GM04503 (cell line): ENCODE measurements around the gene GIGYF2.

ENCODE experiments used
- DNase-seq: peaks from one replicate; pipeline ENCODE4 v3.0.0-alpha.2; 2012; ENCODE audit warnings: low read depth

Gene GIGYF2

DNA sequence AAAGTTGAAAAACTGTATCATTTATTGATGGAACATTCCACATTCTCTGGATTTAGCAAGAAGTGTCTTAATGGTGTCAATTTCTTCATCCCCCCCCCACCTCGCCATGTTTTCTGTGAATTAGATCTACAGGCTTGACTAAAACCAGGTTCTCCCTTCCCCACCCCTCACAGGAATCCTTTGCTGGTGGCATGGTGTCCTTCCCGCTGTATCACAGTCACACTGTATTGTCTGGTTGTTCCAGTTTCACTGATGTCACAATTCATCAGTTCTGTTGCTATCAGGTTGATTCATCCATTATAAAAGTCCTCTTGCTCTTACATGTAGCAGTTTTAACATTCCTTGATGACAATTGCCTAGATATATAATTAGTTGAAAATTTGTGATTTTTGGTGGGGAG is 166.9 kb downstream of the GIGYF2 start:
- DNase-seq: no peak

DNA sequence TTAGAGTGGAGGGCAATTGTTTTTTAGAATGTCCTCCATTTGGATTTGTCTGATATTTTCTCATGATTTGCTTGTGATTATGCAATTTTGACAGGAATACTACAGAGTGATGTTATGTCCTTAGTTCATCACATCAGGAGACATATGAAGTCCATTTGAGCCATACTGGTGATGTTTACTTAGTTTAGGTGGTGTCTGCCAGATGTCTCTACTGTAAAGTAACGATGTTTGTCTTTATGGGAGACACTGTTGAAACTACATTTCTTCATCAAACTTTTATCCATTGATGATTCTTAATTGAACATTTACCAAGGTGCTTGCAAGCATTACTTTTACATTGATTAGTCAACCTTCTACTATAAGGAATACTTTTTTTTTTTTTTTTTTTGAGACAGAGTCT is 168.0 kb downstream of the GIGYF2 start:
- no peak for DNase-seq

DNA sequence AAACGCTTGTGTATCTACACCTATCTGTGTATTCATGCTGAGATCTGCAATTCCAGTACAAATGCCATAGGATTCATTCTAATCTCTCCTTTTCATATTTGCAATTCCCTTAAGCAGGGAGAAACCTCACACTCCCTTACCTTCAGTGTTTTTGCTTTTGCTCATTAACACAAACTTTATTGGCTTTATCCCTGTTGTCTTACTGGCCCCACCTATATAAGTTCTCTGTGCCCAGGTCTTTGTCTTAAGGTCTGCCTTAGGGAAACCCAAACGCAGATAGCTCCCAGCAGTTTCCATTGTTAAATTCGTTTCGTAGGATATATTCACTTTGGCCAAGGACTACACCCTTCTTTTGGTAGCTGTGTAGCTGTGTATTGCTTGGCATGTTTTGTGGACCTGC is 169.0 kb downstream of the GIGYF2 start:
- no peak for DNase-seq

DNA sequence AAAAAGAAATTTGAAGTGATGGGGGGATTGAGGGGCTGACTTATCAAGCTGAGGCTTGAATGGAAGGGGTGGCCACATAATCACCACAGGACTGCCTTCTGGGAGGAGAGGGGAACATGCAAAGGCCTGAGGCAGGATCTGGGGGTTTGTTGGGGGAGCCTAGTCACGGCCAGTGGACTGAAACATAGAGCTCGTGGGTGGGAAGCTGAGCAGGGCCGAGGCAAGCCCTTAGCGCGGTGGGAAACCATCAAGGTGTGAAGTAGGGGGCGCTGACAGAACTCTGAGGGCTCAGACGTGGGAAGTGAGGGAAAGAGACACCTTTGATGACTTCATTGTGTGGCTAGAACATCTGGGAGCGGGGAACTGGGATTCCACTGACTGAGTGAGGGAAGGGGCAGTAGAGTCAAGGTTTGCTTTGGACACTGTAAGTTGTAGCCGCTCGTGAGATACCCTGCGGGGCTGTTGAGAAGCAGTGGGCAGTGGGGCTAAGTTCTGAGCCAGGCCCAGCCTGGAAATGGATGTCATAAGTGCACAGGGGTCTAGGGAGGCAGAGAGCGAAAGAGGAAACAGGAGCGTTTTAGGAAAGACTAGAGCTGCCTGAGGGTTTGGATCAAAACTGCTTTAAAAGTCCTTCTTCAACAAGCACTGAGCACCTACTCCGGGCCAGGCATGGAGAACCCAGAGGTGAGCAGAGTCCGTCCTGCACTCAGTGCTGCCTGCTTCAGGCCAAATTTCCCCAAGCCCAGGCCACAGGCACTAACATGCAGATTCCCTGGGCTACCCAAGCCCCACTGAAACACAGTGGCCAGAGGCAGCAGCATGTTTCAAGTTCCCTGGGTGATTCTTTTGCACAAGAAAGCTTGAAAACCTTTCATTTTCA is 172.2 kb downstream of the GIGYF2 start:
- DNase-seq: no peak

DNA sequence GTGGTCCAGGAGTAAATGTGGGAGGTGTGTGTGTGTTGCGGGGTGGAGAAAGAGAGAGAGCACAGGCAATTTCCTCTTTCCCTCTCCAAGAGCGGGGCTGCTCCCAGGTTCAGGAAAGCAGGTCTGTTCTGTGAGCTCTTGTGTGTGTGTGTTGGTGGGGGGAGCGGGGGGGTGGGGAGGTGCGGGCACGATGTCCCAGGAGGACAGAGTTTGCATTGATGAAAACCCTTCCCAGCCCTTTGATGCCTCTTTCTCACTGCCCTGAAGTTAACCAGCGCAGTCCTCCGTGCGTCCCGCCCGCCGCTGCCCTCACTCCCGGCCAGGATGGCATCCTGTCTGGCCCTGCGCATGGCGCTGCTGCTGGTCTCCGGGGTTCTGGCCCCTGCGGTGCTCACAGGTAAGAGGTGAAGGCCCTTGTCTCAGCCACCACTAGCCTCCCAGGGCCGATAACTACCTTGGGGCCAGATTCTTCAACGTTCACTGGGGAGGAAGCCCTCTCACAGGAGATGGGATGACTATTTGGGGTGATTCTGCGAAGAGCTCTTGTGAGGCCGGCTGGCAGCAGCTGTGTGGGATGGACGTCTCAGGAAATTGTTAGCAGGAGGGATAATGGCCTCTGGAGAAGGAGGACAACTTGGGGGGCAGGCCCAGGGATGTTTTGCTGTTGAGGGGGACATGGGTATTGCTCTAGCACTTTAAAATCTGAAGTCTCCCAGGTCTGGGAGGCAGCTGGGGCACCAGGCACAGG is 173.1 kb downstream of the GIGYF2 start, which contains the start of gene SNORC:
TSS of gene SNORC (plus strand) at position 247 of the 748 bp plus-strand sequence. CDS start at position 325, 78 bp downstream.
- no peak for DNase-seq

DNA sequence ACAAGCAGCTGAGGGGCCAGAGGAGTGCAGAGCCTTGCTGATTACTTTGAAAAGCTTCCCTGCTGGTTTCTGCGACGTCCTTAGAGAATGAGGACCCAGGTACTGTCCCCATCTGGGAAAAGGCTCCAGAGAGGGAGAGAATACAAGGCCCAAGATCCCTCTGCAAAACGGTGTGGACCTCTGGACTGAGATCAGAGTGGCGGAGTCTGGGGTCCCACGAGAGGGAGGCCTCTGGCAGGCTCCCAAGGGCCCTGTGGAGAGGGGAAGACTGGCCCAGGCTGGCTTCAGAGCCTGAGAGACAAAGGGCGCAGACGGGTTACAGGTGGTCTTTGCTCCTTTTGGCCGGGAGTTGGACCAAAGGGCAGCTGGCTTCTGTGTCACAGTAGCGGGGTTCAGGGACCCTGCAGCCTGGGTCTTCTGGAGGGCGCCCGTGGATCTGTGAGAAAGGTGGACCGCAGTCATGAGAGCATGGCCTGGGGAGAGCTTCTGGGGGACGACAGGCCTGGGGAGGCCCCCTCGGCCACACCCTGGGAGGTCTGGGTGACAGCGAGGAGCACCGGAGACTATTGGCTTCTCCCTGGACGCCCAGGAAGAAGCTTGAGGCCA is 173.7 kb downstream of the GIGYF2 start:
- DNase-seq: no peak

DNA sequence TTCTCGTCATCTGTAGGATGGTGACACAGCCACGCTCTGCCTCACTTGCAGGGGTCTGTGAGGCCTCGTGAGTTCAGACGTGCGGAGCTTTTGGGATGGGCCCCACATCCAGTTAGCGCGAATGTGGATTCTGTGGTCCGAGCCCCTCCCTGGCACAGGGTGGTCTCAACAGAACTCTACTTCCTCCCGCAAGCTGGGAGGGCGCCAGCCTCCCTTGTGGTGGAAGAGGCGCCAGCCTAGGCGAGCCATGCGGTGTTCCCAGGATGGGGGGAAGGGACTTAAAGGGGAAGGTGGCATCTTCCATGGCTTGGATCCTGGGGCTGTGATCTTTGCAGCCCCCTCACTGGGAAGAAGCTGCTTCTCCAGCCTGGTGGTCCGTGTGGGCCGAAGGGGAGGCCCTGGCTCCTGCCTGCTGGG is 174.3 kb downstream of the GIGYF2 start:
- DNase-seq: no peak

DNA sequence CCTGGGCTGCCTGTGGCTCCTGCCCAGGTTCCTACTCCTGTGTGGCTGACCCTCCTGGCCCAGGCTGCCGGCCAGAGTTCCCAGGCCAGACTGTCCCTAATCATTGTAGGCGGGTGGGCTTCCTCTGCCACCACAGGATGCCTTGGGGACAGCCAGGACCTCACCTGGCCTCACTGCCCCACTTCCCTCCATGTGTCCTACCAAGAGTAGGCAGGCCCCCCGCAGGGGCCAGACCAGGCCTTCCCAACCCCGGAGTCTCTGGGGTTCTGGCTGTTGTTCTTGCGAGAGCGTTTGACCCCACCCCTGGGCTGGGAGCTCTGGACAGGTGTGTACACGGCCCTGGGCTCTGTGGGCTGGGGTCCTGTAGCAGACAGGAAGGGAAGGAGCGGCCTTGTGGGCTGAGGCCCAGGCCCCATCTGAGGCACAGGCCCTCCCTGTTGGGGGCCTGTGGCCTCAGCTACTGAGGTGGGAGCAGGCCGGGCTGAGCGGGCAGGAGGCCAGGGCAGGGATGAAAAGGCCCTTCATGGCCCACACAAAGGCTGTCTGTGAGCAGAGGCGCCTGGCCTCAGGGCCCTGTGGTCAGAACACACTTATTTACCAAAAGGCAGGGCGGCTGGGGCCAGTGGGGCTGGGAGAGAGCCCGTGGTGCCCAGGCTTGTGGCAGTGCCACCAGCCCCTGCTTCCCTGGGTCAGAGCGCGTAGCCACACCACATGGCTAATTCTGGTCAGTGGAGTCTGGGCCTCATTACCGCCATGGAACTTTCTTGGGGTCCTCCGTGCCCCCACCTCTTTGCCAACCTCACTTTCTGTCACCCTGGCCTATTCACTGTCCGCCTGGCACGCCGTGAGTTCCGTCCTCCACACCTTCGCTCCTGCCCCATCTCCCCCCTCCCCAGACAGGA is 175.0 kb downstream of the GIGYF2 start:
- DNase-seq: no peak

DNA sequence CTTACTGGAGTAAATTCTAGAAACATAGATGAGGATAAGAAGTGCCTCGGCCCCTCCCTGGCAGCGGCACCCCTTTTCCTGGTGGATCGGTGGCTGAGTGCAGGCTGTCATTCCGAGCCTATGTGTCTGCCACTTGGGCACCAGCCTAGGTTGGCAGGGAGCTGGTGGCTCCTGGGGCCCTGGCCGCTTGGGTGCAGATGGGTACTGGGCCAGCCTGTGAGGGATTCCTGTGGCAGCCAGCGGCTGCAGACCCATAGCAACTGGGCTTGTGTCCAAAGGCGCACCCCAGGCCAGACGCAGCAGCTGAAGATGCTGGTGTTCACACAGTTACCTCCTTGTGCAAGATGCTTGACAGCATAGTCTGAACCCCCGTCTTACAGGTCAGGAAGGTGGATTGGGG is 175.7 kb downstream of the GIGYF2 start:
- DNase-seq: no peak

DNA sequence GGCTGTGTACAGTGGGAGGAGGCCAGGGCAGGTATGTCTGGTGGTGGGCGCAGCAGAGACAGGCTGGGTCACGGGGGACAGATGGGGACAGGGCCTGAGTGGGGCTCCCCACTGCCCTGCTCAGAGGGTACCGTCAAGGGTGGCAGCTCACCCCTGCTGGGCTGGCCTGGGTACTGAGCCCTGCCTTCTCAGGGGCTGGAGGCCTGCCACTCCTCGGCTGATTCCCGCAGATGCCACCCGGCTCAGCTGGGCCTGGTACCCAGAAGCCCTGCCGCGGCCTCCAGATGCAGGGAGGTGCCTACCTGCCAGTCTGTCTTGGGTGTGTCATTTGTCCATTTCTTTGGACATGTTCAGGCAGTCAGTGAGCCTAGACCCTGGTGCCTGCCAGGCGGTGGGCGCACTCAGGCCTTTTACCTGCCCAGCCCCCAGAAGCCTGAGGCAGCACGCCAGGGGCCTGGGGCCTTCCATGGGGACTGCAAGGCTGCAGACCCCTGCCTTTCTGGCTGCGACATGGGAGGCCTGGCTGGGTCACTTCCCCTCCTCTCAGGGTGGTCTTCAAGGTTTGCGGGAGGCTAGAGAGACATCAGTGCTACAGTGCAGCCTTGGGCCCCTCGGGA is 176.3 kb downstream of the GIGYF2 start:
- DNase-seq: no peak

DNA sequence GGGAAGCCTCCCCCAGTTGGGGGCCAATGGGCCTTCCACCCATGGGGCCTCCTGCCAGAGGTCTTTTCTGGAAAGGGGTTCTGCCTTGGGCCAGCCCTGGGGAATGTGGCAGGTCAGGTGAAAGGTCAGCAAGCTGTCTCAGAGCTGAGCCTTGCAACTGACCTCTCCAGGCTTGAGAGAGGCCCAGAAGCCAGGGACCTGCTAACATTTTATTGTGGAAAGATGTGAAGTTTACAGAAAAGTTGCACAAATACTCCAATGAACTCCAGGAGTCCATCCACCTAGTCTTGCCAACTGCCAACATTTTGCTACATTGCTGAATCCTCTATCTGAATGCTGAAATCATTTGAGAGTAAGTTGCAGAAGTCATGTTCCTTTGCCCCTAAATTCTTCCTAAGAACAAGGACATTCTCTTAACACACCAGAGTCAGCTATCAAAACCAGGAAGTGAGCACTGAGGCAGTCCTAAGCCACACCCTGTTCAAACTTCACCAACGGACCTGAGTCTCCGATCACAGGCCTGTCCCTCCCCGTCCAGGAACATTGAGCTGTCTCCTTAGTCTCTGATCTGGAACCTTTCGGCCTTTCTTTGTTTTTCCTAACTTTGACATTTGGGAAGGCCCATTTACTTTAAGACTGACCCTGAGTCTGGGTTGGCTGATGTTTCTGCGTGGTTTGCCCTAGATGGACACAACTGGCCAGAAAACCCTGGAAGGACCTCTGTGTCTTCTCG is 176.9 kb downstream of the GIGYF2 start:
- DNase-seq: no peak

DNA sequence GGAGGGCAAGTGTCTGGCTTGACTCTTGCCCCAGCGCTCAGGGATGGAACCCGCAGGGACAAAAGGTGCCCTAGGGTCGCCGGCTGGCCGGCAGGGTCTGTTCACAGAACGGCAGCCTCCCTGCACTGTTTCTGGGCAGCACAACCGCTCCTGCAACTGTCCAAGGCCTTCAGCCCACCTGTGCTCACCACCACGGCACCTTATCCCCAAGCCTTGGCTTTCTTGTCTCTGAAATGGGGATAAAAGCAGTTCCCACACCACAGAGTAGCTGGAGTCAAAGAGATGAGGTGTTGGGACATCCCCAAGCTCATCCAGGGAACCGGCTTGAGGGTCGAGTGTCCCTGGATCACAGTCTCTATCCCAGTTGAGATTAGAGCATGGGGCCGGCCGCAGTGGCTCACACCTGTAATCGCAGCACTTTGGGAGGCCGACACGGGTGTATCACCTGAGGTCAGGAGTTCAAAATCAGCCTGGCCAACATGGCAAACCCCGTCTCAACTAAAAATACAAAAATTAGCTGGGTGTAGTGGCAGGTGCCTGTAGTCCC is 177.6 kb downstream of the GIGYF2 start:
- no peak for DNase-seq

DNA sequence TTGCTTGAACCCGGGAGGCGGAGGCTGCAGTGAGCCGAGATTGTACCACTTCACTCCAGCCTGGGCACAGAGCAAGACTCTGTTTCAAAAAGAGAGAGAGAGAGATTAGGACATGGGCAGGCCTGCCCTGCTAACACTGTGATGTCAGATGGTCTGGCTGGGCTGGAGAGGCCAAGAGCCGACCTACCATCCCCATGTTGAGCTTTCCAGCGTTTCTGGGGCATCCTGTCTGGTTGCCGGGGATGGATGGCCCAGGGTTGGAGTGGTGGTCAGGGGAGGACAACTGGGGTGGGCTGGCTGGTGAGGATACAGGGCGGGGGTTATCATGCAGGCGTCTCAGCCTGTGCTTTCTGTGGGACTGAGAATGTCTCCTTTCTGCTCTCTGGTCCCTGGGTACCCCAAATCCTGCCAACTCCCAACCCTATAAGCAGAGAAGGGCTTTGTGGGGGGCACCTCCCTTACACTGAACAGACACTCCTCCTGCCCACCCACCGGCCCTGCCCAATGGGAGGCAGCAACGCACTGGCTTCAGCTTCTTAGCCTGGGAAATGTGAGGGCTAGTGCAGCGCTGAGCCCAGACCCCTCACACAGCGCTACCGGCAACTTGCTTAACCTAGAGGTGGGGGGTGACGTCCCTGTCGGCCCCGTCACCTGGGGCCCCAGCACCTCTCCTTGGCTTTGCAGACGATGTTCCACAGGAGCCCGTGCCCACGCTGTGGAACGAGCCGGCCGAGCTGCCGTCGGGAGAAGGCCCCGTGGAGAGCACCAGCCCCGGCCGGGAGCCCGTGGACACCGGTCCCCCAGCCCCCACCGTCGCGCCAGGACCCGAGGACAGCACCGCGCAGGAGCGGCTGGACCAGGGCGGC is 178.4 kb downstream of the GIGYF2 start:
- DNase-seq: no peak

DNA sequence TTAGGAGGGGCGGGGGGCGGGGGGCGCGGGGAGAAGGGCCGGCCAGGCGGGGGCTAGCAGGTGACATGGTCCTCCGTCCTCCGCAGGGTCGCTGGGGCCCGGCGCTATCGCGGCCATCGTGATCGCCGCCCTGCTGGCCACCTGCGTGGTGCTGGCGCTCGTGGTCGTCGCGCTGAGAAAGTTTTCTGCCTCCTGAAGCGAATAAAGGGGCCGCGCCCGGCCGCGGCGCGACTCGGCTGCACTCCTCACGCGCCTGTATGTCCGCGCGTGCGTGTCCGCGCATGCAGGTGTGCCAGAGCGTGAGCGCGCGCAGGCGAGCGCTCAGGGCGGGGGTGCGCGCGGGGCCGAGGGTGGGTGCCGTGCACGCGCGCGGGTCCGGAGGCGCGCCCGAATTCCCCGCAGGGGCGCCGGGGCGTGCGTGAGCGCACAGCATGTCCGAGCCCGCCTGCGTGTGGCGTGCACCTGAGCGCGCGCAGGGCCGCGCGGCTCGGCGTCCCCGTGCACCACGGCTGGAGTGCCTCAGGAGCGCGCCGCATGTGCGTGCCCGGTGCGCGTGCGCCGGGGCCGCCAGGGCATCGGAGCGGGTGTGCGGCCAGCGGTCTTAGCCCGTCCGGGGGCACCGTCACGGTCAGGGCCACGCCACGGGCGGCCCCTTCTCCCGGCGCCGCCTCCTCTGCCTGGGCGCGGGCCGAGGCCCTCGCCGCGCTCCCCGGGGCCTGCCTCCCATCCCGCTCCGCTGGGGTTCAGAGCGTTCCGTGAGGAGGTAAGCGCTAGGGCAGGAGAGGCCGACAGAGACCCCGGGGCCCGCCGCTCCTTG is 179.2 kb downstream of the GIGYF2 start:
- no peak for DNase-seq

DNA sequence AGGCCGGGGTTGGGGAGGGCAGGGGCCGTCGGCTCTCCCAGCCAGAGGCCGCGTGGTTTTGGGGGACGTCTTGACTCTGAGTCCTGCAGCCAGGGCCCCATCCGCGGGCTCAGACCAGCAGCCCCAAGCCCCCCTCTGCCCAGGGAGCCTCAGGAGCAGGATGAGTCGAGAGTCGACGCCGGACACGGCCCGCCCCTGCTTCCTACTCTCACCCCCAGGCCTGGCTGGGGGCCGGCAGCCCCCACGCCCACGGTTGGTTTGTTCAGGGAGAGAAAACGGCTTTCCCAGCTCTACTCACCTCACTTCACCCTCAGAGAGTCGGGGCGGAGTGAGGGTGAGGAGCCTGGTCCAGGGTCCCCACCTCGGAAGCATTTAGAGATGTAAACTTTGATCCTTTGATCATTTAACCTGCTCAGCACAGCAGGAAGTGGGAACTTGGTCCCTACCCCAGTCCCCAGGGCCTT is 179.9 kb downstream of the GIGYF2 start:
- no peak for DNase-seq

DNA sequence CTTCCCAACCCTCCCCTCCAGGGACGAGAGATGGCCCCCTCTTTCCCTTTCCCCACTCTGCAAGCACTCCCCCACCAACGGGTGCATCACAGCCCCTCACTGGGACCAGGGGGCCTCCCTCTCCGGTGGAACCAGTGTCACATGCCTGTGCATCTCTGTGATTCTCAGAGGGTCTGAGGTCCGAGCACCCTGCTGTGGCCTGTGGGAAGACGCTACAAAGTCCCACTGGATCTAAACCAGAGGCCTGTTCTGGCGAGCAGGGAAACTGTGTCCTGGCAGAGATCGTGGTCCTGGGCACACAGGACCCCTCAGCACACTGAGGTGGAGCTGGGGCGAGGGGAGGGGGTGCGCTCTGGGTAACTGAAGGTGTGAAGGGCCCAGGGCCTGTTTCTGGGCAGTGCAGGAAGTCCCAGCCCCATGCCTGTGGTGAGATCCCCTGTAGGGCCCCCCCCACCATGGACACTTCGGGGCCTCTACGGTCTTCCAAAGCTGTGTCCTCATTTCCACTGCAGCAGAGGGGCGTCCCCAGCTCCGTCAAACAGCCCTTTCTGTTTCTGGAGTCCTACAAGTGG is 180.9 kb downstream of the GIGYF2 start:
- DNase-seq: no peak

DNA sequence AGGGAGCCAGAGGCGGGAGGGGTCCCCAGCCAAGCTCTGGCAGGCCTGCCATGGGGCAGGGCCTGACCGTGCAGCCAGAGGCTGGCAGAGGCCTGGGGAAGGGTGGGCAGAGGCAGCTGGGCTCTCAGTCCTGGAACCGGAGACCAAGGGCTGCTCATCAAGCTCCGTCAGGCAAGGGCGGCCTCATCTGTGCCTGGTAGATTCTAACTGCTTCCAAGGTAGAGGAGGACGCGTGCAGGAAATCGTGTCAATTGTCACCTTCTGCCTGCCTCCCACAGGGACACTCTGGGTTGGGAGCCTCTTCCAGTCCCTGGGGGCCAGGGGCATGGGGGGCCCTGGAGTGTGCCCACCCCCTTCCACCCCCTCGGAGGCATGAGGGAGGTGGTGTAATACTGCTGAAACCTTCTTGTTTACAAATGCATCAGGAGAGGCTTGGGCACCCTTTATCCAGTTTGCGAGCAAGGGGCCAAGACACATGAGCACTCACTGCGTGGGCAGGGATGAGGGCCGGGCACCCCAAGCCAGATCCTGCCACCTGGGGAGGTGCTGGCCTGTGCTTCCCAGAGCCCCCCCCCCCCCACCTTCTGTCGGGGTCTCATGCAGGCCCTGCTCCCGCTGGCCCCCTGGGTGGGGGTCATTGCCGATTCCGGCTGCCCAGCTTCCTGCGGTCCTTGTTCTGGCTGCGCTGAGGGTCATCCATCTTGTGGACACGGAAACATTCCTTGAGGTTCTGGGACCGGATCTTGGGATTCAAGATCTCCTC is 181.9 kb downstream of the GIGYF2 start:
- DNase-seq: no peak
